Measurements from ENCODE around the gene MX1. TPM values are rescaled to one million over a fixed set of nuclear protein-coding genes. Genes with fewer than 3 reads are reported as not detected.

MX1 gene
- total RNA-seq, 1 donor from 2014 or later, result 82.5 TPM

GRCh38 chr21:41500363-41500762 lies 74.3 kb downstream of the MX1 start:
- no peaks in the 10 kb centered on the region for H3K36me3 ChIP-seq
- intact Hi-C loops (cut with DNase I), result no loop called here
- H3K27ac ChIP-seq, result no peak overlapping the region
- H3K9me3 ChIP-seq, result no peaks in the 10 kb centered on the region
- no peaks in the 10 kb centered on the region for H3K4me1 ChIP-seq
- TF ChIP-seq CTCF (IDR thresholded peaks at IDR 0.05), result no peak
- no peaks in the 10 kb centered on the region for H3K27me3 ChIP-seq
- DNase-seq (ENCODE audit: low spot score in 2 of 2), result no peak
- no peak overlapping the region for H3K4me3 ChIP-seq

GRCh38 chr21:41500931-41501381 lies 74.9 kb downstream of the MX1 start:
- TF ChIP-seq CTCF (IDR thresholded peaks at IDR 0.05), result no peak
- H3K4me1 ChIP-seq, result no peaks in the 10 kb centered on the region
- H3K9me3 ChIP-seq, result no peaks in the 10 kb centered on the region
- intact Hi-C loops (cut with DNase I), result no loop called here
- H3K36me3 ChIP-seq, result no peaks in the 10 kb centered on the region
- no peak overlapping the region for H3K27ac ChIP-seq
- no peaks in the 10 kb centered on the region for H3K27me3 ChIP-seq
- DNase-seq (ENCODE audit: low spot score in 2 of 2), result no peak
- no peak overlapping the region for H3K4me3 ChIP-seq

GRCh38 chr21:41501919-41502318 lies 75.9 kb downstream of the MX1 start:
- no peaks in the 10 kb centered on the region for H3K9me3 ChIP-seq
- H3K4me1 ChIP-seq, result no peaks in the 10 kb centered on the region
- H3K27ac ChIP-seq, result no peak overlapping the region
- intact Hi-C loops (cut with DNase I), result no loop called here
- DNase-seq (ENCODE audit: low spot score in 2 of 2), result no peak
- no peak overlapping the region for H3K4me3 ChIP-seq
- H3K36me3 ChIP-seq, result no peaks in the 10 kb centered on the region
- TF ChIP-seq CTCF (IDR thresholded peaks at IDR 0.05), result no peak
- H3K27me3 ChIP-seq, result no peaks in the 10 kb centered on the region

- Histone ChIP-seq H3K27me3 (peaks cover 6% of the 10 kb centered on the region), H3K4me3 (no peak overlapping the region), H3K27ac (no peak overlapping the region), H3K4me1 (no peaks in the 10 kb centered on the region), H3K36me3 (no peaks in the 10 kb centered on the region), H3K9me3 (no peaks in the 10 kb centered on the region)
- no peak for TF ChIP-seq CTCF (IDR thresholded peaks at IDR 0.05)
- intact Hi-C loops (cut with DNase I), result no loop called here
- DNase-seq (ENCODE audit: low spot score in 2 of 2), result no peak
Observed at GRCh38 chr21:41503331-41503730, 77.3 kb downstream of the MX1 start.

GRCh38 chr21:41504030-41504429 lies 78.0 kb downstream of the MX1 start:
- no peak for DNase-seq (ENCODE audit: low spot score in 2 of 2)
- no peaks in the 10 kb centered on the region for H3K36me3 ChIP-seq
- no peak overlapping the region for H3K4me3 ChIP-seq
- no peaks in the 10 kb centered on the region for H3K4me1 ChIP-seq
- no peak for TF ChIP-seq CTCF (IDR thresholded peaks at IDR 0.05)
- no peak overlapping the region for H3K27ac ChIP-seq
- intact Hi-C loops (cut with DNase I), result no loop called here
- H3K27me3 ChIP-seq, result peaks cover 6% of the 10 kb centered on the region
- H3K9me3 ChIP-seq, result no peaks in the 10 kb centered on the region

- peaks cover 6% of the 10 kb centered on the region for H3K27me3 ChIP-seq
- no peak for TF ChIP-seq CTCF (IDR thresholded peaks at IDR 0.05)
- no peaks in the 10 kb centered on the region for H3K4me1 ChIP-seq
- H3K9me3 ChIP-seq, result no peaks in the 10 kb centered on the region
- no peaks in the 10 kb centered on the region for H3K36me3 ChIP-seq
- no peak overlapping the region for H3K27ac ChIP-seq
- no peak for DNase-seq (ENCODE audit: low spot score in 2 of 2)
- H3K4me3 ChIP-seq, result no peak overlapping the region
- intact Hi-C loops (cut with DNase I), result no loop called here
Observed at GRCh38 chr21:41506005-41506594, 80.1 kb downstream of the MX1 start.

Measured in ascending aorta (tissue), 2 donors.